NCI-H510A (cell line): Measurements from ENCODE around the gene PCNX1.
"Not testable (repeated sequence)": the region's sequence is repeated elsewhere in the genome, so short reads cannot be mapped to it uniquely, and the experiment has no call there.

ENCODE experiments used
- DNase-seq: peaks from one replicate; lab custom pipeline; 2025; lab: John Stamatoyannopoulos, UW

PCNX1 gene

DNA sequence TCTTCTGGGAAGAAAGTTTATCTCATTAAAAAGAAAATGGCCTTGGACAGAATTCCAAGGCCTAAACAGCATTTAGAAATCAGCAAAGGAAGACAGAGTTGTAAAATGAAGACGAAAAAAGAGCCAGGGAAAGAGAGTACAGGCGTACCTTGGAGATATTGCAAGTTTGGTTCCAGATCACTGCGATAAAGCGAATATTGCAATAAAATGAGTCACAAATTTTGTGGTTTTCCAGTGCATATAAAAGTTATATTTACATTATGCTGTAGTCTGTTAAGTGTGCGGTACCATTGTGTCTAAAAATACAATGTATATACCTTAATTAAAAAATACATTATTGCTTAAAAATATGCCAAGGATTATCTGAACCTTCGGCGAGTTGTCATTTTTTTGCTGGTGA, 9.0 kb downstream of the PCNX1 start:
- no peak for DNase-seq

DNA sequence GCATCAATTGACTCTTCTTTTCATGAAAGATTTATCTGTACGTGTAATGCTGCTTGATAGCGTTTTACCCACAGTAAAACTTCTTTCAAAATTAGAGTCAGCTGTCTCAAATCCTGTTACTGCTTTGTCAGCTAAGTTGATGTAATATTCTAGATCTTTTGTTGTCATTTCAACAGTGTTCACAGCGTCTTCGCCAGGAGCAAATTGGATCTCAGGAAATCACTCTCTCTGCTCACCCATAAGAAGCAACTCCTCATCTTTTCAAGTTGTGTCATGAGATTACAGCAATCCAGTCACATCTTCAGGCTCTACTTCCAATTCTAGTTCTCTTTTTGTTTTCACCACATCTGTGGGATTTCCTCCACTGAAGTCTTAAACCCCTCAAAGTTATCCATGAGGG, 9.5 kb downstream of the PCNX1 start:
- DNase-seq: no peak

DNA sequence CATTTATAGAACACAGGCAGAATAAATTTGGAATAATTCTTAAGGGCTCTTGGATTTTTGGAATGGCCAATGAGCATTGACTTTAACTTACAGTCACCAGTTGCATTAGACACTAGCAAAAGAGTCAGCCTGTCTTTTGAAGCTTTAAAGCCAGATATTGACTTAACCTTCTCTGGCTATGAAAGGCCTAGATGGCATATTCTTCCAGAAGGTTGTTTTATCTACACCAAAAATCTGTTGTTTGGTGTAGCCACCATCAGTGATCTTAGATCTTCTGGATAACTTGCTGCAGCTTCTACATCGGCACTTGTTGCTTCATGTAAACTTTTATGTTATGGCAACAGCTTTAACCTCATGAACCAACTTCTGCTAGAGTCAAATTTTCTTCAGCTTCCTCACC, 10.4 kb downstream of the PCNX1 start:
- no peak for DNase-seq

DNA sequence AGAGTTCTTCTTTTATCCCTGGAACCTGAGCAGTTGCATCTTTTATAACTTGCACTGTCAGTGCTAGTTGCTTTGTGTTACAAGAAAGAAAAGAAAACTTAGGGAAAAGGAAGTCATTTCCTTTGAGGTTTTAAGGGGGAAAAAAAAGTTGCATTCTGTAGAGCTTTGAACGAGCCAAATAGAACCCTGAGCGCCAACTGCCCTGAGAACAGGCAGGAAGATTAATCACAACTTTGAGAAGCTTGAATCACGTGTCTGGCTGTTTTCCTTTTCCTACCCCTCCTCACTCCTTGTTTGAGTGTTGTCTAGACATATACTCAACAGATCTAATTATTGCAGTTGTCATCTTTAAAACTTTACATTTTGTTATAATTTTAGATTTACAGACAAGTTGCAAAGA, 12.5 kb downstream of the PCNX1 start:
- no peak for DNase-seq

DNA sequence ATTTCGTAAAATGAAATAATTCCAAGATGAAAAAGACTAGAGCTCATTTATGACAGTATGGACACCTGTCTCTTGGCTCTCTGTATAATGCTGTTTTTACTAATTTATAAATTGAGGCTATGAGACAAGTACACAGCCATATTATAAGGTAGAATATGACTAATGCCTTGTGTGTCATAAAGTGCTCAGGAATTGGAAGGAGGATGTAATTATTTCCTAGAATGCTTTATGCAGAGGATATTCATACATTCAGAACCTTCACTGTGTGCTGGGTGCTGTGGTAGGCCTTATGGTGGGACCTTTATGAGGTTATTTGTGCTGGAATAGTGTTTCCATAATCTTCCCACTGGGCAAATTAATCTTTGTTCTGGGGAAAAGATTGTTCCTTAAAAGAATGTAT, 13.3 kb downstream of the PCNX1 start:
- no peak for DNase-seq

DNA sequence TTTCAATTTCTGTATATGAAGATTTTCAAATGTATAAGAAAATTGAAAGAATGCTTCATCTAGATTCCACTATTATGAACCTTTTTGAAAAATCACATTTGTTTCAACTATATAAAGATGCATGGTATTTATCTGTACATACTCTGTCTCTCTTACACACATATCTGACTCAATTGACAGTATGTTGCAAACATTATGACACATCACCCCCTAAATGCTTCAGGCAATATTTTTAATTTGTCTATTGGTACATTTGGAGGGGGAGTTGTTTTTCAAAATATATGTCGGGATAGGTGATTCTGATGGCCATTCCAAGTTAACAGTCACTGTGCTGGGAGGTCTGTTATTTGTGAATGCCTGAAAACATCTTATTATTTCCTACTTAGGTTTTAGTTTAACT, 14.4 kb downstream of the PCNX1 start:
- DNase-seq: no peak

DNA sequence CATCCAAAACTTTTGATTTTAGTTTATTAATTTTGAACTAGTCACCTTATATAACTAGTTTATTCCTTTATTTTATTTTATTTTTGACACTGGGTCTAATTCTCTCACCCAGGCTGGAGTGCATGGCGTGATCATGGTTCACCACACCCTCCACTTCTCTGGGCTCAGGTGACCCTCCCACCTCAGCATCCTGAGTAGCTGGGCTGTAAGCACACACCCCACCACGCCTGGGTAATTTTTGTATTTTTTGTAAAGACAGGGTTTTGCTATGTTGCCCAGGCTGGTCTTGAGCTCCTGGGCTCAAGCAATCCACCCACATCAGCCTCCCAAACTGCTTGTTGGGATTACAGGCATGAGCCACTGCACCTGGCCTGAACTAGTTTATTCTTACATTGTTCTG, 17.3 kb downstream of the PCNX1 start:
- no peak for DNase-seq

DNA sequence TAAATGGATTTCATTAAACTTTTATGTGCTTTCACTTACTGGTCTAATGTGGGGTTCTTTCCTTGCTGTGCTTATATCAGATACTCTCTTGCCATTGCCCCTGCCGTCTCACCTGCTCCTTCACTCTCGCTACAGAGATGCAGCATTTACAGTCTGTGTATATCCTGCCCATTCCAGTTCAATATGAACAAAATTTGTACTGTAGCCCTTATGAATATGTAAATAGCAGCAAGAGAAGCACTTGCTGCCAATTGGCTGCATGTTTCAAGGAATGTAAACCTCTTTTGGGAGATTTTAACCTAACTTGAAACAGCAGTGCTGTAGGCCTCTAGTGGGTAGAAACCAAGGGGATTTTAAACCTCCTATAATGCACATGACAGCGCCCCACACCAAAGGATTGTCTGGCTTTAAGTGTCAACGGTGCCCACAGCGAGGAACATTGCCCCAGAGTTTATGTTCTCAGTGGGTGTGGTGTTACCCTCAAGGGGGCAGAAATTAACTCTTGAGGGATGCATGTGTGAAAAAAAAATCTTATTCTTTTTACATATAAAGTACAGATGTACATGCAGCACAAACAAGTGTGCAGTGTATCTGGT, 19.1 kb downstream of the PCNX1 start:
- DNase-seq: no peak

DNA sequence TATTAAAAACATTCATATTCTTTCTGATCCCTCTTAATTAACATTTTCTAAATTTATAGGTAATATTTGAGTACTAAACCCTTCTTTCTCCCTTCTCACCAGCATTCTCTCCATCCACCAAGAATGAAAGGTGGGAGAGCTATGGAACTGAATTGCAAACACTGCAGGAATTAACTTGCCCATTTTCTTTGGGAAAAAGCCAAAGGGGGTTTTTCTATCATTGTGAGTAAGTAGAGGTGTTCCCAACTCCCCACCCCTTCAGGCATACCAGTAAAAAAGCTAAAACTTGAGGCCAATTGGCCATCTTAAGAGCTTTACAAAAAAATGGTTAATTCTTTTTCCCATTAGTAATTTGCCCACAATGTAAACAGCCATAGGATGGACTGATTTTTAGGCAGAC, 23.7 kb downstream of the PCNX1 start:
- no peak for DNase-seq

DNA sequence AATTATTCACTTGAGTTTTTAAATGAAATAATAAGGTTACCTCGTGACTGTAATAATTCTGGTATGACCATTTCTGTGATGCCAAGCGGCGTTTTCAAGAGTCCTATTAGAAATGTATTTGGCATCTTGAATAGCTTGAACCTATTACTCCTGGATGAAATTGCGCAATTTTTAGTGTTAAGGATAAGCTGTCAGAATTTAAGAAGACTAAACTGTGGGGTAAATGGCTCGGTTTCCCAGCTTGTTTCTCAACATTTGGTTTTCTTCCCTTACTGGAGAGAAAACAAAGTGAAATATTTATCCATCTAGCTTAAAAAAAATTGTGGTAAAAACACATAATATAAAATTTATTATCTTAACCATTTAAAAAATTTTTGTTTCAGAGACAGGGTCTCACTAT, 26.8 kb downstream of the PCNX1 start:
- DNase-seq: no peak

DNA sequence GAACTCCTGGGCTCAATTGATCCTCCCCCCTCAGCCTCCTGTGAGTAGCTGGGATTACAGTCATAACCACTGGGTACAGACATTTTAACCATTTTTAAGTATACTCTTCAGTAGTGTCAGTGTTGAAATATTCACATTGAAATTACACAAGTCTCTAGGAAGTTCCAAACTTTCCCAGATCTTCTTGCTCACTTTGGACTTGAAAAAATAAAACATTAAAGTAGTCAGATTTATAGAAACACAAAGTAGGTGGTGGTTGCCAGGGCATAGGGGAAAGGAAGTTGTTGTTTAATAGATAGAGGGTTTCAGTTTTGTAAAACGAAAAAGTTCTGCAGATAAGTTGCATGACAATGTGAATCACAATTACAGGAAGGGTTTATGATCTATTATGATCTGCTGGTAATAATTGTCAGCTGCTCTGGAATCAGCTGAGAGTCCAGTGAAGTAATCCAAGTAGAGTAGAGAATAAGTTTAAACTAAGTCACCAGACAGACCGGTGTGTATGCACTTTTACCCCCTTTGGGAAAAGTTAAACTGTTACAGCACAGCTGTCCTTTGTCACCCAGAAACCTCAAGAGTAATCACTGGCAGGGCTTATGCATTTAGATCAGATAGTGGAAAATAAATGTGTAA, 27.4 kb downstream of the PCNX1 start:
- no peak for DNase-seq

DNA sequence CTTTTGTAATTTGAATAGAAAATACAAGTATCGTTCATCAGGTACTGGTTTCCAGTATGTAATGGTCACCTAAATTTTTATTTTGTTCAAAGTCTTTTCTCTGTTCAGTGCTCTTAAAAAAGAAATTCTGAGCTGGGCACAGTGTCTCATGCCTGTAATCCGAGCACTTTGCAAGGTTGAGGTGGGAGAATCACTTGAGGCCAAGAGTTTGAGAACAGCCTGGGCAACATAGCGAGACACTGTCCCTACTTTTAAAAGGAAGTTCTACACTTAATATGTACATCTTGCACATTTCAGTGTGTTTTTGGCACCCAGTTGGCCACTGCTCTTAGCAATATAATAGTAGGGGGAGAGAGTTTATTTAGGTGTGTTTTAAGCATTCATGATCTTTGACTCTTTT, 27.9 kb downstream of the PCNX1 start:
- no peak for DNase-seq

DNA sequence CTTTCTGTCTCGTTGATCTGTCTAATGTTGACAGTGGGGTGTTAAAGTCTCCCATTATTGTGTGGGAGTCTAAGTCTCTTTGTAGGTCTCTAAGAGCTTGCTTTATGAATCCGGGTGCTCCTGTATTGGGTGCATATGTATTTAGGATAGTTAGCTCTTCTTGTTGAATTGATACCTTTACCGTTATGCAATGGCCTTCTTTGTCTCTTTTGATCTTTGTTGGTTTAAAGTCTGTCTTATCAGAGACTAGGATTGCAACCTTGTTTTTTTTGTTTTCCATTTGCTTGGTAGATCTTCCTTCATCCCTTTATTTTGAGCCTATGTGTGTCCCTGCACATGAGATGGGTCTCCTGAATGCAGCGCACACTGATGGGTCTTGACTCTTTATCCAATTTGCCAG, 32.4 kb downstream of the PCNX1 start:
- DNase-seq: not testable (repeated sequence)

DNA sequence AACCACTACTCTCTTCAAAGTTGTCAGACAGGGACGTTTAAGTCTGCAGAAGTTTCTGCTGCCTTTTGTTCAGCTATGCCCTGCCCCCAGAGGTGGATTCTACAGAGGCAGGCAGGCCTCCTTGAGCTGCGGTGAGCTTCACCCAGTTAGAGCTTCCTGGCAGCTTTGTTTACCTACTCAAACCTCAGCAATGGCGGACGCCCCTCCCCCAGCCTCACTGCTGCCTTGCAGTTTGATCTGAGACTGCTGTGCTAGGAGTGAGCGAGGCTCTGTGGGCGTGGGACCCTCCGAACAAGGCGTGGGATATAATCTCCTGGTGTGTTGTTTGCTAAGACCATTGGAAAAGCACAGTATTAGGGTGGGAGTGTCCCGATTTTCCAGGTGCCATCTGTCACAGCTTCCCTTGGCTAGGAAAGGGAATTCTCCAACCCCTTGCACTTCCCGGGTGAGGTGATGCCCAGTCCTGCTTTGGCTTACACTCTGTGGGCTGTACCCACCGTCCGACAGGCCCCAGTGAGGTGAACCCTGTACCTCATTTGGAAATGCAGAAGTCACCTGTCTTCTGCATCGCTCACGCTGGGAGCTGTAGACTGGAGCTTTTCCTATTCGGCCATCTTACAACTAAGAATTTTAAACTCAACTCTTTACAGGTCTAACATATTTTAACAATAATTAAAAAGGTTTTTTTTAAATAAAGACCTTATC, 34.5 kb downstream of the PCNX1 start:
- not testable (repeated sequence) for DNase-seq

DNA sequence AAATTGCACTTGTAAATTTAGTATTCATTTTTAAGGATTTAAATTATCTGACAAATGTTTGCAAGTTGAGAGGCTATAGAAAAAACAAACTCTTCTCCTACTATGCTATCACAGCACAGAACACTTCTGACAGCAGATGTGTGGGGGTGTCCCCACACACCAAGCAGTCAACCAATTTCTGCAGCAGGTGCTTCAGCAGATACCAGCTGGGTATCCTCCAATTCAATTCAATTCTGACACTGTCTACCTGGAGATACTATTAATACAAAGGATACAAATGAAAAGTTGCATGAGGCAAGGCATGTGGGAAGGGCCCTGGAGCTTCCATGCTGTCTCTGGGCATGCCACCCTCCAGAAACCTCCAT, 35.1 kb downstream of the PCNX1 start:
- DNase-seq: no peak

DNA sequence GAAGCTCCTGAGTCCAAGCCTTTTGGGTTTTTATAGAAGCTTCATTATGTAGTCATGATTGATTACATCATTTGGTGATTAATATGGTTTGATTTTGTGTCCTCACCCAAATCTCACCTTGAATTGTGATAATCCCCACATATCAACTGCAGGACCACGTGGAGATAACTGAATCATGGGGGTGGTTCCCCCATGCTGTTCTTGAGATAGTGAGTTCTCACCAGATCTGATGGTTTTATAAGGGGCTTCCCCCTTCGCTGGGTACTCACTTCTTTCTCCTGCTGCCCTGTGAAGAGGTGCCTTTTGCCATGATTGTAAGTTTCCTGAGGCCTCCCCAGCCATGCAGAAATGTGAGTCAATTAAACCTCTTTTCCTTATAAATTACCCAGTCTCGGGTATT, 35.5 kb downstream of the PCNX1 start:
- DNase-seq: not testable (repeated sequence)

DNA sequence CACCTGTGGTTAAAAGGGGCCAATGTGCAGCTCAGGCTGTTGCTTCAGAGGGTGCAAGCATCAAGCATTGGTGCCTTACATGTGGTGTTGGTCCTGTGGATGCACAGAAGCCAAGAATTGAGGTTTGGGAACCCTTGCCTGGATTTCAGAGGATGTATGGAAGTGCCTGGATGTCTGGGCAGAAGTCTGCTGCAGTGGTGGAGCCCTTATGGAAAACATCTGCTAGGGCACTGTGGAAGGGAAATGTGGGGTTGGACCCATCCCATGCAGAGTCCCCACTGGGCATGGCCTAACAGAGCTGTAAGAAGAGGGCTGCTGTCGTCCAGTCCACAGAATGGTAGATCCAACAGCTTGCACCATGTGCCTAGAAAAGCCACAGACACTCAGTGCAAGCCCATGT, 36.6 kb downstream of the PCNX1 start:
- no peak for DNase-seq

DNA sequence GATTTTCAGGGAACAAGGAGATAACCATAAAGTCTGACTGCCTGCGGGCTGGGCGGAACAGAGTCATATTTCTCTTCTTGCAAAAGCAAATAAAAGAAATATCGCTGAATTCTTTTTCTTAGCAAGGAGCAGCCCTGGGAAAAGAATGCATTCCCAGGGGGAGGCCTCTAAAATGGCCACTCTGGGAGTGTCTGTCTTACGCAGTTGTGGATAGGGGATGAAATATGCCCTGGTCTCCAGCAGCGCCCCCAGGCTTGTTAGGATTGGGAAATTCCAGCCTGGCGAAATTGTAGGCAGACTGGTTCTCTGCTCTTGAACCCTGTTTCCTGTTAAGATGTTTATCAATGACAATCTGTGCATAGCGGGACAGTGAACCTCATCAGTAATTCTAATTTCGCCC, 40.5 kb downstream of the PCNX1 start:
- DNase-seq: no peak

DNA sequence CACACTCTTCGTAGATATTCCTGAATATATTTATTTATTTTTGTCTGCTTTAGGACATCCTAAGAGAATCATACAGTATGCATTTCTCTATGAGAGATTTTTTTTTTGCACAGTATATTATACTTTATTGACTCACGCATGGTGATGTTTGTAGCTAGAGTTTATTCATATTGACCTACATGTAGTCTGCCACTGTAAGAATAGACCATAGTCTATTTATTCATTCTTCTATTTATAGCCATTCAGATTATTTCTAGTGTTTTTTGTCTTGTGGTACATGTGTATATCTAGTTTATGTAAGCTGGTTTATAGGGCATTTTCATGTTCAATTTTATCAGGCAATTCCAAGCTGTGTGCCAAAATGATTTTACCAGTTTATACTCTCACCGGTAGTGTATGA, 45.2 kb downstream of the PCNX1 start:
- no peak for DNase-seq

DNA sequence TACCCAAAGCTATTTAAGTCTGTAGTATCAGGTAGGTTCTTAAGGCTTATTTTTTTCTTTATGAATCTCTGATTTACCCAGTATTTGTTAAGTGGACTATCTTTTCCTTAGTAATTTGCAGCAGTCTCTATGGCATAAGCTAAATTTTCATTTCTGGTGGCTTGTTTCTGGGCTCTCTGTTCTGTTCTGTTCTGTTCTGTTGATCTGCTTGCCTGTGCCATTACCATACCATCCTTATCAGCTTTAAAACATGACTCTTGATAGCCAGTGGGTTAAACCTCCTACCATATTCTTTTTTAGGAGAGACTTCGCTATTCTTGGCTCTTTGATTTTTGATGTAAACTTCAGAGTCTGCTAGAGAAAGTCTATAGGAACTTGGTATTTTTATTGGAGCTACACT, 46.8 kb downstream of the PCNX1 start:
- no peak for DNase-seq

DNA sequence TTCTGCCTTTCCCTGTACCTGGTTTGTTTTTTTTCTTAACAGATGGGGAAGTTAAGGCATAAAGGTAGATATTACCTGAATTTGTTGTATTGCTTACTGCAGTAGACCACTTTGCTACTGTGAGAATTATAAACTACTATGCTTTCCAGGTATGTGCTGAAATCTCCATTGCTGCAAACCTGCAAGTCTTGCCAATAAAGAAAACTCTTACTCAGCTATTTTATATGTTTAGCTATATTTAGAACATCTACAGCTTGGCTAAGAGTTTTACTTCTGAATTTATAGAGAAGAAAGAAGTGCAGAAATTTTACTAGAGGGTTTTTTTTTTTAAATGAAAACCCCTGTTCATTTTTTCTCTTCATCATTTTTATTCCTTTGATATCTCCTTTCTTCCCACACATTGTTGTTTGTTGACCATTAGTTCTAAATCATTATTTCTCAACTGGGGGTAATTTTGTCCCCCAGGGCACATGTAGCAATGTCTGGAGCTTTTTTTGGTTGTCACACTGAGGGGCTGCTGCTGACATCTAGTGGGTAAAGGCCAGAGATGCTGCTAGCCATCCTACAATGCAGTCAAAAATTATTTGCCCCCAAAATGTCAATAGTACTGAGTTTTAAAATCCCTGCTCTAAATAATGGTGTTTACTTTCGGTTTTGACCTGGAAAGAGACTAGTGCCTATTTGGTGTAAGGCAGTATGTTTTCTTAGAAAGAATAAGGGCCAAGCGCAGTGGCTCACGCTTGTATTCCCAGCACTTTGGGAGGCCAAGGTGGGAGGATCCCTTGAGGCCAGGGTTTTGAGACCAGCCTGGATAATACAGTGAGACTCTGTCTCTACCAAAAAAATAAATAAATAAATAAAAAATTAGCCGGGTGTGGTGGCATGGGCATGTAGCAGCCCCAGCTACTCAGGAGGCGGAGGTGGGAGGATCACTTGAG, 48.6 kb downstream of the PCNX1 start:
- no peak for DNase-seq

DNA sequence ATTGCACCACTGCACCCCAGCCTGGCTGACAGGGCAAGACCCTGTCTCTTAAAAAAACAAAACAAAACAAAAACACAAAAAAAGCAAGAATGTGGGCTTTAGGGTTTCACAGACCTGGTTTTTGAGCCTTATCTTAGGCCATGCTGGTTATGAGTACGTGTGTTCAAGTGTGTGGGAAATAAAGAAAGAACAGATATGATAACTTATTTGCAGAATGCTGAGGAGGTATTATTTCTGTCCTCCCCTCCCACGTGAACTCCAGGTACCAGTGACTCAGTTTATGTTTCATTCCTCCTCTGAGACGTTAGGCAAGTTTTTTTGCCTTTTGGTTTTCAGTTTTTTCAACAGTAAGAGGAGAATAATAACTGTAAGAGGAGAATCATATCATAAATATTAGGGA, 49.3 kb downstream of the PCNX1 start:
- DNase-seq: no peak

DNA sequence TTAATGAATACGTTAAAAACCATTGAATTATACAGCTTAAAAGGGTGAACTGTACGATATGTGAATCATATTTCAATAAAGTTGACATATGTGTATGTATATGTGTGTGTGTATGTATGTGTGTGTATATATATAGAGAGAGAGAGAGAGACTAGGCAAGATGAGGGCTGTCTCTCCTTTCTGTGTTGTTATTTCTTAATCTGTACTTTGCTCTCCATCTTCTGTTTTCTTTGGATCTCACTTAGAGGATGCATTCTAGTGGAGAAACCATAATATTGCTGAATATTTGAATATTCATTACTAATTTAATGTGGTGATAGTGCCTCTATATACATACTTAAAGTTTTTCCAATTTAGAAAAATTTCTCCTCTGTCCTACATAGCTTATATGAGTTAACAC, 50.5 kb downstream of the PCNX1 start:
- DNase-seq: no peak
